Forelimb muscle (tissue), 1 donor: ENCODE measurements around the gene AP2S1. TPM values are rescaled to one million over a fixed set of nuclear protein-coding genes. Genes with fewer than 3 reads are reported as not detected.
"Not testable (repeated sequence)": the region's sequence is repeated elsewhere in the genome, so short reads cannot be mapped to it uniquely, and the experiment has no call there.

Experiments used
- DNase-seq: peaks from one replicate; pipeline ENCODE4 v3.0.0-alpha.2; 2013; ENCODE audit warnings: low read depth
- polyA plus RNA-seq: library from polyadenylated mRNA; unstranded; fragments of 120-200 nt; gene quantifications from one replicate; pipeline ENCODE4 v1.2.1, GENCODE V29; 2013; ENCODE audit not compliant: insufficient read length

The AP2S1 gene
- polyA plus RNA-seq, 1 donor = 53.2 TPM

DNA sequence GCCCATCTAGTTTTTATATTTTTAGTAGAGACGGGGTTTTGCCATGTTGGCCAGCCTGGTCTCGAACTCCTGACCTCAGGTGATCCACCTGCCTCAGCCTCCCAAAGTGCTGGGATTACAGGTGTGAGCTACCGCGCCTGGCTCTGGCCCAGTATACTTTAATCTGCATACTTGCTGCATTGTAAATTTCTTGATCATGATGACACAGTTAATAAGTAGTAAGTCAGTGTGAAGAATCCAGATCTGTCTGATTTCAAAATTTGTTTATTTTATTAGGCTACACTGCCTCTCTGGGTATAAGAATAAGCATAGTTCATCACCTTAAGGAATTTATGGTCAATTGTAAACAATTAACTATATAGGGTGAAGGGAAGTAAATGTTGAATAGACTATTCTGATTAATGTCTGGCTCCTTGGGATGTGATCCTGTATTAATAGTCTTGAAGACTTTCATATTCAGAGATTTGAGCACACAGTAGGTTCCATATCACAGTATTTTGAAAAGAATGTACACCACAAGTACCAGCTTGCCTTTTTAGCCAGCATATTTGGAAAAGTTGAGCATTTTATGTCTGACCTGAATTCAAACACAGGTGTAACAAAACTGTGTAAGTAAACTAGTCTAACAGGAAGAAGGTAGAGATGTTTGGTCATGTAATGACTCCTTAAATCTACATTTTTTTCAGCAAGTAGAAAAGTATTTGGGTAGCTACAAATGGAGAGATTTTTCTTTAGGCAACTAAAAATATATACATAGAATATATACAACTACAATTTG lies 17.6 kb upstream of the AP2S1 start:
- DNase-seq = no peak

DNA sequence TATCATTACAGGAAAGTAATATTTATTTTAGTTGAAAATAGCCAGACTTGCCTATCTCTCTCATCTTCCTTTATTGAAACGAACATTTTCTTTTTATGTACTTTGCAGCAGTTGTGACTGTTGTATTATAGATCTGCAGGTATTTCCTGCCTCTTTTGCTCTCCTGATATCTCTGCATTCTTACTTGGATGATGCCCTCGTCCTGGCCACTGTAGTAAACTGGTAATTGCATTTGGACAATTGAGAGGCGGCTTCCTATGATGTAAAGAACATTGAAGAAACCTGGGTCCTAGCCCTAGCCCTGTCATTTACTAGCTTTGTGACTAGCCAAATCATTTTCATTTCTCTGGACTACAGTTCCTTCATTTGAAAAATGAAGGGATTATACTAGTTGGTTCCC lies 16.5 kb upstream of the AP2S1 start:
- DNase-seq = no peak

DNA sequence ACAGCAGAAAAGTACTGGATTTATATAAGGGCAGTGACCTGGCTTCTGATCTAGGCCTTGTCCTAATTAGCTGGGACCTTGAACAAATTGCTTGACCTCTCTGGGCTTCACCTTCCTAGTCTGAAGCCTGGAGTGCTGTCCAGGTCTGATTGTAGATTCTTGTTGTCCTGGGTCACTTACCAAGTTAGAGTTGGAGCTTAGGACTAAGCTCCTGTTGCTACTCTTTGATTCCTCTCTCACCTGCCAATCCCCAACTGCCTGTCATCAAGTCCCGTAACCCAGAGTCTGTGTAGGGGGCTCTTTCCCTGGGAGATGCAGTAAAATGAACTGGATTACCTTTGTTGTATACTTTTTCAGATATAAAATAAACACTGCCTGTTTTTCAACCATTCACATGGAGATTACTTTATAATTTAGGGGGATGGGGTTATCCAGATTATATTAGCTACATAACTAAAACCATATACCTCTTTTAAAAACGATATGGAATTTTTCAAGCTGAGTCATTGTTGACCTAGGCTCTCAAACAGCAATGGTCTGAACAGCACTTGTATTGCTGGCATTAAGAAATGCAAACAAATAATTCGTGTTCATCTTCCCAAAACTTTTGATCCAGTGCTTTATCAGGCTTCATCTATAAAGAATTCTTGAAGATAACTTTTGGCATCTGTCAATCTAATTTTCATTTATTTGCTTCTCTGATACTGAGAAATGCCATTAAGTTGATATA lies 15.9 kb upstream of the AP2S1 start:
- DNase-seq = no peak

DNA sequence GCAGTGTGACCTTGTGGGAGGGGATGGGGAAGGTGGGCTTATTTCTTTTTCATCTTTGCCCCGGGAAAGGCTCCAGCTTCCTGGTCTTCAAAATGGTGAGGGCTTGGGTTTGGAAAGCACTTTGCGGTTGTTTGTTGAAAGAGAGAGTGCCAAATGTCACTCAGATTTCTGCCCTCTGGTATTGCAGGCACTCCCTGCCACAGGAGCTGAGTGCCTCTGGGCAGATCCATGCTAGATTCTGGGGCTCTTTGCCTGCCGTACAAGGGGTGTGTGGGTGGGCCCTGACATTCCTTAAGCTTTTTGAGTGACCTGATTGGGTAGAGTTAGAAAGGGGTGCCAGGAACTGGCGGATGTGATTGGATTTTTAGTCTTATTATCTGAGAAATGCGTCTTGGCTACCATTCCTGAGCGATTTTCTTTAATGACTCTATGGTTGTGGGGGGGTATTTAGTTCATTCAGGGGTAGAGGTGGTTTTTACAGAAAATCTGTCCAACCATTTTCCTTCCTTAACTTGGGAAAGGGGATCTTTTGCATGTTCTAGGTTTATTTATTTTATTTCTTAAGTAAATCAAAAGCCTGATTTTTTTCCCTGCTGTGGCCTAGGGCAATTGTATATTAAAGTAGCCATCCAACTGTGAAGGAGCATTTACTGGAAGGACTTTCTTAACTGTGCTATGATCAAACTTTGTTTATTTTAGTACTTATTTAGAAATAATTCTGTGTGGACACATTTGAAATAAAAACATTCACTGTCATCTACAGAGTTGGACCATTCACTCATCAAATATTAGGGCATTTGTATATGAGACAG lies 13.4 kb upstream of the AP2S1 start:
- DNase-seq = no peak

DNA sequence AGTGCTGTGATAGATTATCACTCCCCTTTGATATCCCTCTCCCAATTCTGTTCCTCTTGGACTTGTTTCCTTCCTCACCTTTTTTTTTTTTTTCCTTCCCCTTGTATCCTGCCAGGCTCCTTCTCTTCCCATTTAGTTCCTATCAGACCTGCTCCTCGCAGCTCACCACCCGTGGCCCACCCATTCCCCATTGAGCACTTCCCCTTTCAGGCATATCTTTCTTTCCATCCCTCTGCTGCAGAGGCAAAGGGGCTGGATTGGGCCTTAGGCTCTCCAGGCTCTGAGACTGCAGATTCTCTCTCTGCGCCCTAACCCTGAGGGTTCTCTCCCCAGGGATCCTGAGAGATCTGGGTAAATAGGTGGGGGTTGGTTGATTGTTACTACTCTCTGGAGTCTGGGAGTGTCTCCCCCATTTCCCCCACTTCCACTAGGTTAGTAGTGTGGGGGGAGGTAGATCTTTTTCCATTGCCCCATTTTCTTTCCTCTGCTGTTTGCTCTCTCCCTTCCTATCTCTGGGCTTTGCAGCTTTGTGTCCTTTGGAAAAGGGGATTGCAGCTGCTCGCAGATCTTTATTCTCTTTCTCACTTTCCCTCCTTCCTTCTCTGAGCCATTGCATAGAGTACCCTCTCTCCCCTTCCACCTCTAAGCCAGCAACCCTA lies 12.5 kb upstream of the AP2S1 start:
- no peak for DNase-seq

DNA sequence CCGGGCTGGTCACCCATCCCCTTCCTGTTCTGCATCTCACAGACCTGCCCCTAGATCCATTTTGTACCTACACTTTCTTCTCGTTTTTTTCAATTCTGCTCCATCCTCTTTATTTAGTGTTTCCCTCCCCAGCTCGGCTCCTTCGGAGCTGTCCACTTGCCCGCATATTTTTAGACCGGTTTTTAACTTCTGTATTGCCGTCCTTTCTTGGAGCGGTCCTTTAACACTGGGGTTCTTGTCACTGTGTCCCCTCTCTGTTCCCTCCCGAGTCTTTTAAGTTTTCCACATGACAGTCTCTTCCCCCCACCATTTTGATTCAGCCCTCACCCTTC lies 11.8 kb upstream of the AP2S1 start:
- DNase-seq = no peak

DNA sequence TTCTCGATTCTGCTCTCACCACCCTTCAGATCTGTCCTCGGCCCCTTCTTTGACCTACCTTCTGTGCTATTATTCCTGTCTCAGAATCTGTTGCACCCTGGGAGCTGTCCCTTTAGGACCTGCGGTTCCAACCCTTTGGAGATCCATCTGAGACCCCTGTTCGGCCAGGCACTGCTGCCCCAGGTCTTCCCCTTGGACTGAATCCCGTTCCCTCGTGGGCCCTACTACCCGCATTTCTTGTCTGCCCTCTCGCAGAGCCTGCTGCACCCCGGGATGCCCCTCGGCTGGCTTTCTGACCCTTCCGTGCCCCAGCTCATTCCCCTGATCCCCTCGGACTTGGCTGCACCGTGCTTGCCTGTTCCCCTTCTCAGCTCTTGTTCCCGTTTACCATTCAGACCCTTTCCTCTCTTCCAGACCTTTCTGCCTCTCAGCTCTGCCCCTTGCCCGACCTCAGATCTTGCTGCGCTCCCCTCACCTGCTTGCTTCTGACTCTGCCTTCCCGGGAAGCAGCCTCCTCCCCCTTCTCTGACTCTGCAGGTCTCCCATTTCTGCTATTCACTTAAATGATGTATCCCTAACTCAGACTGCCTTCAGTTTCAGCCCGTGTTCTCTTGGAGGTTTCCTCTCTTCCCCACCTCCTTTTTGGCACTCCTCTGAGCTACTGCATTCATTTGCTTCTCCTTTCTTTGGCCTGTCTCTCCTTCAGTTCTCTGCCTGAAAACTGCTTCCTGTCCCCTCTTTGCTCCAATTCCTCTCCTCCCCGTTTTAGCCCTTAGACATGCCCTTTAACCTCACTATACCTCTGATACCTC lies 11.3 kb upstream of the AP2S1 start:
- DNase-seq = no peak

DNA sequence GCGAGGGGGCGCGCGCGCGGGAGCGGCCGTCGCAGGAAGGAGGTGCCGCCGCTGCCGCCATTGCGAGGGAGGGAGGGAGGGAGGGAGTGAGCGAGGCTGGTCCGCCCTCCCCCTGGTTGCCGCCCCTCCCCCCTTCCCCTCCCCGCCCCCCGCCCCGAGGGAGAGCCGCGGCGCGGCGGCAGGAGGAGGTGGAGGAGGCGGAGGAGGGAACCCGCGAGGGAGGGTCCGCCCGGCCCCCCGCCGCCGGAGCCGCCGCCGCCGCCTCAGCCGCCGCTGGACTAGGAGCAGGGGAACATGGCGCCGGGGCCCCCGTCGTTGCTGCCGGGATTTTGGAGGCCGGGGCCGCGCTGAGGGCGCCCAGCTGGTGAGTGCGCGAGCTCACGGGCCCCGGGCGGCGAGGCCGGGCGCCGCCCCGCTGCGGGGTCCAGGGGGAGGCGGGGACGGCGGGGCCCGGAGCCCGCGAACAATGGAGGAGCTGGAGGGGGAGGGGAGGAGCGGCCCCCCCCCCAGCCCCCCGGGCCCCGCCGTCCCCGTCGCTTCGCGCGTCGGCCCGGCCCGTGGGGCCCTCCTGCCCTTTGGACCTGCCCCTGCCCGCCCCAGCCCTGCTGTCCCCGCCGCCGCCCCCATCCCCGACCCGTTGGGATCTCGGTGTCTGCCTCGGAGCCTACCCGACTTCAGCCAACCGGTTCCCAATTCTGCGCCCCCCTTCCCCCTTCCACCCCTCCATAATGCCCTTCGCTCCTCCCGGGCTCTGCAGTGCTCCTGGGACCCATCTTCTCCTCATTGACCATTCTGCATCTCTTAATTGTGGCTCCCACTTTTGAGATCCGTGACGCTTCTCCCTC lies 10.4 kb upstream of the AP2S1 start, which contains the start of gene ARHGAP35:
Gene ARHGAP35 (plus strand): TSS at position 152 of the 845 bp plus-strand sequence. CDS start 57,679 bp downstream, outside the sequence.
- DNase-seq = no peak

DNA sequence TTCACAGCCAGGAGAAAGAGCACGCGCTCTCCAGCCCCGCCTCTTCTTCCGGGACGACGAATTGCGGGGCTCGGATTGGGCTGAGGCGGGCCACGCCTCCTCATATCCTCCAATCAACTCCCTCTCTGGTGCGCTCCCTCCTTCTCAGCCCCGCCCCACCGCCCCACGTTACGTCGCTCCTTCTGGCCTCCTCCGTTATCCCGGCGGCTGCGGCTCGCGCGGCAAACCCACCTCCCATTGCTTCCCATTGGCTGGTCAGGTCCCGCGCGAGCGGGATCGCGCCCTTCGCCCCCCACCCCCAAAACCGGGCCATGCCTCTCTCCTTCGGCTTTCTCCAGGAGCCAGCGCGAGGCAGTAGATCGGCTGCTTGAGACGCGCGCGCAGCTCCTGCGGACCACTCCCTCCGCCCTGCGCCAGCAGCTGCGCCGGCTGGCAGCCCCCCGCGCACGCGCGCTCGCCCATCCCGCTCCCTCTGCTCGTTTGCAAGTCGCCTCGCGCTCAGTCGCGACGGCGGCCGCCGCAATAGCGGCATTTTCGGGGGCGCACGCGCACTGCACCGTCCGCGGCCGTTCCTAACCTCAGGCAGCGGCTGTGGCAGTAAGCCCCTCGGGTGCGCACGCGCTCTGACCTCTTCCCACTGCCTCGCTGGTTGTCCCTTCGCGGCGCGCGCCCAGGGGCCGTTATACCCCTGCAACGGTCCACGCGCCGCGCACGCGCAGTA lies 9.6 kb upstream of the AP2S1 start:
- DNase-seq = peak; percentile 94

DNA sequence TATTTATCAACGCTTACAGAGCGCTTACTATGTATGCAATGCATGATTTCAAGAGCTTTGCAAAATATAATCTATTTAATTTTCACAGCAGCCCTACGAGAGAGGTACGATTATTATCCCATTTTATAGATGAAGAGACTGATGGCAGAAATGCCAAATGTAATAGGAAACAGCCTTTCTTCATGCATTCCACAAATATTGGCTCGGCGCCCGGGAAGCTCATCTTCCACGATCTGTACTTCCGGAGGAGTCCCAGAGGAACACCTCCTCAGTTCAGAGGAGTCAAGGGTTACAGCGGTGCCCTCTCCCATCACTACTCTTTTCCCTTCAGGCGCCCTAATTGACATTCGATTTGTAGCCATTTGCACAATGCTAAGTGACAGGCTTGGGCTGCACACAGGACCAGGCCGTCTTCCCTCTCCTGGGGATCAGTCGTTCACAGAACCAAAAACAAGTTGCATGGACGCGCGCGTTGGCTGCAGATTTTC lies 9.0 kb upstream of the AP2S1 start:
- DNase-seq = no peak

DNA sequence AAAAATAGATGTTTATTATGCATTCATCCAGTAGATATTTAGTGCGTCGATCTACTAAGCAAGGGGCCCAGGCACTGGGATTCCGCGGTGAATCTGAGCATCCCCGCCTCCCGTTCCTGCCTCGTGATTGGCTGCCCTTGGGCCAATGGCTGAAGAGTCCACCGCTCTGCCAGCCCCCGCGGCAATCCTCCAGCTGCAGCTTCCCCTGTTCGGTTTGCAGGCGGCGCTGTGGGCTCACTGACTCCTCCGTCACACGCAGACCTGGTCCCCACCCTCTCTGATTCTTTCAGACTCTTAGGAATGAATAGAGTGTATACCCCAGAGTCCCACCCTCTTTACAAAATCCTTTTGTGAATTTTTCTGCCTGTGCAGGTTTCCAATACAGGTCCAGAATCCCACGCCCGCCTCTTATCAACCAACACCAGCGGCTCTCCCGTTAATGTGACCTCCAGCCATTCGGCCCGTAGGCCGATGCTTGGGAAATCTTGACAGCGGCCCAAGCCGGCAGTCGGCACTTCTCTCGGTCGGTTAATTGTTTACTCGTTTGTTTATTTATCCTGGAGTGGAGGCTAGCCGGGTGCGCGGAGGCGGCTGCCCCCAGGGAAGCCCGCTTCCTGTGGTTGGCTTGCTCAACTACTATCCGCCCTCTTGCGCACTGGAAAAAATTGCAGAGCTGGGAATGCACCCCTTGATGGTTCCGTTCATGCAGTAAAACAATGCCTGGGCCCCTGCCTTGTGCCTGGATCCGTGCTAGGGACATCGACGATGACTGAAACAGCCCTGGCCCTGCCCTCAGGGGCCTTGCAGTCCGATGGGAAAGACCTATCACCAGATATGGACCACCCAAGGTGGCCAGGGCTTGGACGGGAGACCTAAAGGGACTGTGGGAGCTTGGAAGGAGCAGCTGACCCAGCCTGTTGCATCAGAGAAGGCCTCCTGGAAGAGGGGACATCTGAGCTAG lies 5.7 kb upstream of the AP2S1 start:
- DNase-seq = peak; percentile 94

DNA sequence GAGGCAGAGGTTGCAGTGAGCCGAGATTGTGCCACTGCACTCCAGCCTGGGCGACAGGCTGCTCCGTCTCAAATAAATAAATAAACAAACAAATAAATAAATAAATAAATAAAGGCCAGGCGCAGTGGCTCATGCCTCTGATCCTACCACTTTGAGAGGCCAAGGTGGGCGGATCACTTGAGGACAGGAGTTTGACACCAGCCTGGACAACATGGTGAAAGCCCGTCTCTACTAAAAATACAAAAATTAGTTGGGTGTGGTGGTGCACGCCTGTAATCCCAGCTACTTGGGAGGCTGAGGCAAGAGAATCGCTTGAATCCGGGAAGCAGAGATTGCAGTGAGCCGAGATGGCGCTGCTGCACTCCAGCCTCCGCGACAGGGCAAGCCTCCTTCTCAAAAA lies 4.1 kb upstream of the AP2S1 start:
- DNase-seq = not testable (repeated sequence)

DNA sequence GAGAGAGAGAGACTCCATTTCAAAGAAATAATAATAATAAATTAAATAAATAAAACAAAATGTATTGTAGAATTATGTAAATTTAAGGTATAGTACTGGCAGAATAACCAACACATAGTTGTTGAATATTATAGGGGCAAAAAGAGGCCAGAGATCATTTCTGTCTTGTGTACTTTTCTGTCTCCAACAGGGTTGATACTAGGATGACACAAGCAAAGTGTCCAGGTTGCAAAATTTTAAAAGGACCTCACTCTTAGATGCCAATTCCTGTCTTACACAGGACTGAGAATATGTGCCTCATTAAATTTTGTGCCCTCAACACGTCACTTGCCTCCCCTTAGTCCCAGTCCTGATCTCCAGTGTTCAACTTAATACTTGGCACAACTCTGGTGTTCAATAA lies 2.2 kb upstream of the AP2S1 start:
- DNase-seq = no peak

DNA sequence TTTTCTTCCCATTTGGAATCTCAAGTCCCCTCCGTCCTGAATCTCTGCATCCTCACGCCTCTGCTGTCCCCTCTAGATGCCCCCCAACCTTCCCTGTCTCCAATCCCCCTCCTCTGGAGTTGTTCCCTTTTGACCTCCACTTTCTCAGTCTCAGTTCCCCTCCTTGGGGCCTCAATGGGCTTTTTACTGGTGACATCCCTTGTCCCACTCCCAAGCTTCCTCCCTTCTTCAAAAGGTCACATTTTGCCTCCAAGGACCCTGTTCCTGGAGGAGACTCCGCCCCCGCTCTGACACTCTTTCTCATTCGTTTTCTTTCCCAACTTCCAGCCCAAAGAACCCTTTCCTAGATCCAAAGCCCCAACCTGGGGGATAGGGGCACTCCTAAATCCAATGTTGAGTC lies 1.0 kb downstream of the AP2S1 start:
- DNase-seq = no peak

DNA sequence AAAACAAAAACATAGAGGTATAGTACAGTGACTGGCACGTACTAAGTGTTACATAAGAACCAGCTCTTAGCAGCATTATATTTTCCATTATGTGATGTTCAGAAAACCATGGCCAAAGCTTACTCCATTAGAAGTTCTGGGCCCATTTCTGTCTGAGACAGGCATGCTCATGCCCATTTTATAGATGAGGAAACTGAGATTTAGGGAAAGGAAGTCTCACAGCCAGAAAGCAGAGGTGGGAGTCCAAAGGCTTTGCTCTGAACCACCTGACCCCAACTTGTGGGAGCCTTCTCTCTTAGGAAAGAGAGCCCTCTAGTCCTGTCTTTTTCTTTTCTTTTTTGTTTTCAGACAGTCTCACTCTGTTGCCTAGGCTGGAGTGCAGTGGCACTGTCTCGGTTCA lies 2.3 kb downstream of the AP2S1 start:
- no peak for DNase-seq

DNA sequence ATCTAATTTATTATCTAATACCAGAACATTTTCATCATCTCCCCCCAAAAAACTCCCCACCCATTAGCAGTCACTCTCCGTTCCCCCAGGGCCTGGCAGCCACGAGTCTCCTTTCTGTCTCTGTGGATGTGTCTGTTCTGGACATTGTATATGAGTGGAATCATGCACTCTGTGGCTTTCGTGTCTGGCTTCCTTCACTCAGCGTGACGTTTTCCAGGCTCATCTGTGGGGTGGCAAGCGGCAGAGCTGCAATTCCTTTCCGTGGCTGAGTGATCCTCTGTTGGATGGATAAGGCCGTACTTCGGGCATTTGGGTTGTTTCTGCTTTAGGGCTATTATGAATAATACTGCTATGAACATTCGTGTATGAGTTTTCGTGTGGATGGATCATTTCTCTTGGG lies 3.1 kb downstream of the AP2S1 start:
- DNase-seq = no peak

DNA sequence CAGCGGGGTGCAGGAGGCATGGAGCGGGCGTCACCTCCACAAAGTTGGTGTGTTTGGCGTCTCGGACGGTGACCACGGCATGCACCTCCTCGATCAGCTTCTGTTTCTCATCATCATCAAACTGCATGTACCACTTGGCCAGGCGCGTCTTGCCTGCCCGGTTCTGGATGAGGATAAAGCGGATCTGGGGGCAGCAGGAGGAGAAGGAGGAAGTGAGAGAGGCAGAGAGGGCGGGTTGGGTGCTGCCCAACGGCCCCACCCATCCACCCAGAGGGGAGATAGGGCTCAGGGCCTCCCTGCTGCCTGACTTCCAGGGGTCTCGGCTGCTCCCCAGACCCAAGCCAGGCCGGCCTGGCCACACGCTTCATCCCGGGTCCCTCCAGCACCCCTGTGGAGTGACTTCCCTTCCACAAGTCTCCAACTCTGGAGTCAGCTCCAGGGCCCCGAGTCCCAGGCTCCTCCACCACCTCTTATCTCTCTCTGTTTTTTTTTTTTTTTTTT lies 4.6 kb downstream of the AP2S1 start:
- no peak for DNase-seq

DNA sequence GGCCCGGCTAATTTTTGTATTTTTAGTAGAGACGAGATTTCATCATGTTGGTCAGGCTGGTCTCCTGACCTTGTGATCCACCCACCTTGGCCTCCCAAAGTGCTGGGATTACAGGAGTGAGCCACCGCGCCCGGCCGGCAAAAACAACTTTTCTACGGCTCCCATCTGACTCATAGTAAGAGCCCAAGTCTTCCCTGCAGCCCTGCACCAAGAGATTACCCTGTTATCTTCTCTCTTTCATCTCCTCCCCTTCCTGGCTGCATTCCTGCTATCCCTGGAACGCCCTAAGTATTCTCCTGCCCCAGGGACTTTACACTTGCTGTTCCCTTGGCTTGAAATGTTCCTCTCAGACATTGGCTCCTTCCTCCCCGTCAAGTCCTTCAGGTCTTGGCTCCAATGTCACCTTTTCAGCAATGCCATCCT lies 6.6 kb downstream of the AP2S1 start:
- no peak for DNase-seq
